ENCODE data around the gene ZNF697. TPM values are rescaled to one million over a fixed set of nuclear protein-coding genes. Genes with fewer than 3 reads are reported as not detected.

The ZNF697 gene
- total RNA-seq, 2 donors from 2014 or later: 4.9 to 8.6 TPM

DNA sequence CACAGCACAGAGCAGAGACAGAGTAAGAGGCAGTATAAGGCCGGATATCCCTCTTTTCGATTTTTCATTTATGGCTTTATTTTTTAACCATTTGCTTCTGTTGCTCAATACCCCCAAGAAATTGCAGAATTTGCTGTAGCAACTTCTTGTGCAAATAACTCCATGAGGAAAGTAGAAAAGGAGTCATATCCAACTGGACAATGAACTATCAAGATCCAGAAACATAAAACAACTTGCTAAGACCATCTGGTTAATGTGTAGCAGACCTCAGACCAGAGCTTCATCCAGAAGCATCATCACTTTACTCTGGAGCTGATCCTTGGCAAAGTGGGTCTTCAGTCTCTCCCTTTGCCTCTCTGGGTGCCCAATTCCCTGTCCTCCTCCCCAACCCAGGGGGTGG lies 45.9 kb downstream of the ZNF697 start:
- H3K4me1 ChIP-seq: no peaks in the 10 kb centered on the region
- H3K36me3 ChIP-seq (replicated peaks in 1 of 2; ENCODE audit: insufficient read depth in 1 of 2, low read depth in 2 of 2): no peaks in the 10 kb centered on the region
- ATAC-seq (no peak), DNase-seq (no peak)
- 60 to 80% methylated on average over 2 of the region's 2 CpGs for WGBS, 2 donors
- TF ChIP-seq, protein P1, sequence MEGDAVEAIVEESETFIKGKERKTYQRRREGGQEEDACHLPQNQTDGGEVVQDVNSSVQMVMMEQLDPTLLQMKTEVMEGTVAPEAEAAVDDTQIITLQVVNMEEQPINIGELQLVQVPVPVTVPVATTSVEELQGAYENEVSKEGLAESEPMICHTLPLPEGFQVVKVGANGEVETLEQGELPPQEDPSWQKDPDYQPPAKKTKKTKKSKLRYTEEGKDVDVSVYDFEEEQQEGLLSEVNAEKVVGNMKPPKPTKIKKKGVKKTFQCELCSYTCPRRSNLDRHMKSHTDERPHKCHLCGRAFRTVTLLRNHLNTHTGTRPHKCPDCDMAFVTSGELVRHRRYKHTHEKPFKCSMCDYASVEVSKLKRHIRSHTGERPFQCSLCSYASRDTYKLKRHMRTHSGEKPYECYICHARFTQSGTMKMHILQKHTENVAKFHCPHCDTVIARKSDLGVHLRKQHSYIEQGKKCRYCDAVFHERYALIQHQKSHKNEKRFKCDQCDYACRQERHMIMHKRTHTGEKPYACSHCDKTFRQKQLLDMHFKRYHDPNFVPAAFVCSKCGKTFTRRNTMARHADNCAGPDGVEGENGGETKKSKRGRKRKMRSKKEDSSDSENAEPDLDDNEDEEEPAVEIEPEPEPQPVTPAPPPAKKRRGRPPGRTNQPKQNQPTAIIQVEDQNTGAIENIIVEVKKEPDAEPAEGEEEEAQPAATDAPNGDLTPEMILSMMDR (IDR thresholded peaks at IDR 0.05): no peak
- TF ChIP-seq POLR2A (IDR thresholded peaks at IDR 0.05): no peak
- H3K4me3 ChIP-seq: no peak overlapping the region
- H3K27me3 ChIP-seq: no peaks in the 10 kb centered on the region
- no peaks in the 10 kb centered on the region for H3K9me3 ChIP-seq
- intact Hi-C loops (cut with DNase I): no loop called here
- no peak overlapping the region for H3K27ac ChIP-seq

DNA sequence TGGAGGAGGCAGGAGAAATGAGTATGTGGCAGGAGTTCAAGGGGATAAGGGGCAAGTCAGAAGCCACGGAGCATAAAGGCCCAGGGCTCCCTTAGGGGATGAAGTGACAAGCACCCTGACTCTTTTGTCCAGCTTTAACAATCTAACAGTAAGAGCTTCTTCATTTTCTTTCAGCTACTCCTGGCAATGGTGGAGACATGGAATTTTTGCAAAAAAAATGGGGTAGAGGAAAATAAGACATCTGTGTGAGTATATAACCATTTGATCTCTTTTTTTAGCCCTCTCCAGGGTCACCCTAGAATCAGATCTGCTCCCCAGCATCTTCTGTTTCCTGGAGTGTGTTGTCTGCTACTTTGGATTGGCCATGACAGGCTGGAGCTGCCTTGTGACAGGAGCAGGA lies 47.1 kb downstream of the ZNF697 start:
- no peaks in the 10 kb centered on the region for H3K9me3 ChIP-seq
- no peaks in the 10 kb centered on the region for H3K4me1 ChIP-seq
- no peak for ATAC-seq
- H3K36me3 ChIP-seq (replicated peaks in 1 of 2; ENCODE audit: insufficient read depth in 1 of 2, low read depth in 2 of 2): no peaks in the 10 kb centered on the region
- TF ChIP-seq, protein P1 (IDR thresholded peaks at IDR 0.05): no peak
- no peak for TF ChIP-seq POLR2A (IDR thresholded peaks at IDR 0.05)
- intact Hi-C loops (cut with DNase I): no loop called here
- H3K4me3 ChIP-seq: no peak overlapping the region
- 81 to 83% methylated on average over 1 of the region's 1 CpG for WGBS, 2 donors
- no peak for DNase-seq
- H3K27ac ChIP-seq: no peak overlapping the region
- H3K27me3 ChIP-seq: no peaks in the 10 kb centered on the region

DNA sequence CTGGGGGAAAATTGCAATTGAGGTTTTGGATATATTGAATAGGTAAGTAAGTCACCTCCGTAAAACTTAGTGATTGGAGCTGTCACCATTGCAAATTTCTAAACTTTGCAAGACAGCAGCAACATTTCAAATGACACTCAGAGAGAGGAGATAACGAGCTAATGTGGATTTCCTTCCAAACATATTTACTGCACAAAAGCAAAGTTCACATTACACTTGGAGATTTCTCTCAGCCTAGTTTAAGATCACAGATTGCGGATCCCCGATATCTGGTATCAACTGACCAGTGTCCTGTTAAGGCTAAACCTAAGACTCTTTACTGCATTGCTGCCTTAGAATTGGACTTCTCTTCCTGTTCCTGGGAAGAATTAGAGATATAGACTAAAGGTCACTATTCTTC lies 47.5 kb downstream of the ZNF697 start:
- Histone ChIP-seq H3K4me3 (no peak overlapping the region), H3K4me1 (no peaks in the 10 kb centered on the region), H3K9me3 (no peaks in the 10 kb centered on the region), H3K27me3 (no peaks in the 10 kb centered on the region), H3K36me3 (replicated peaks in 1 of 2; ENCODE audit: insufficient read depth in 1 of 2, low read depth in 2 of 2) (no peaks in the 10 kb centered on the region), H3K27ac (no peak overlapping the region)
- intact Hi-C loops (cut with DNase I): no loop called here
- no peak for DNase-seq
- no peak for ATAC-seq
- TF ChIP-seq, protein P1 (IDR thresholded peaks at IDR 0.05): no peak
- no peak for TF ChIP-seq POLR2A (IDR thresholded peaks at IDR 0.05)
- WGBS, 2 donors: 89 to 90% methylated on average over 4 of the region's 4 CpGs

DNA sequence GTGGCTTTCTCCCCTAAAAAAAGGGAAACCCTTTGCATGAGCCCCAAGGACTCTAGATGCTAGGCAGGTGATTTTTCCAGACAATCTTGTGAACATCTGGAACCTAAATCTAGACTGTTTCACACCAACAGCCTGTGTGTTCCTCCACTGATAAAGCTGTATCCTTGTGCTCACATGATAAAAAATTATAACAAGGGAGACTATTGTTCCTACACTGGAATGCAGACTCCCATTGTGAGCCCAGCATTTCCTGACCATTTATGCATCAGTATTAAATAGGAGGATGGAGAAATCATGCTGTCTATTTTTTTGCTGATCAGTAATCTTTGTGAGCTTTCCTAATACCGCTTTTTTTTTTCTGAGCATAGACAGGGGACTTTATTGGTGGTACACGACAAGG lies 52.5 kb downstream of the ZNF697 start:
- DNase-seq (no peak), ATAC-seq (no peak)
- WGBS, 2 donors: 83 to 89% methylated on average over 2 of the region's 2 CpGs
- no peaks in the 10 kb centered on the region for H3K4me1 ChIP-seq
- TF ChIP-seq POLR2A (IDR thresholded peaks at IDR 0.05): no peak
- TF ChIP-seq, protein P1 (IDR thresholded peaks at IDR 0.05): no peak
- no peaks in the 10 kb centered on the region for H3K9me3 ChIP-seq
- no peaks in the 10 kb centered on the region for H3K36me3 ChIP-seq (replicated peaks in 1 of 2; ENCODE audit: insufficient read depth in 1 of 2, low read depth in 2 of 2)
- no peak overlapping the region for H3K4me3 ChIP-seq
- no peaks in the 10 kb centered on the region for H3K27me3 ChIP-seq
- H3K27ac ChIP-seq: no peak overlapping the region
- intact Hi-C loops (cut with DNase I): no loop called here

DNA sequence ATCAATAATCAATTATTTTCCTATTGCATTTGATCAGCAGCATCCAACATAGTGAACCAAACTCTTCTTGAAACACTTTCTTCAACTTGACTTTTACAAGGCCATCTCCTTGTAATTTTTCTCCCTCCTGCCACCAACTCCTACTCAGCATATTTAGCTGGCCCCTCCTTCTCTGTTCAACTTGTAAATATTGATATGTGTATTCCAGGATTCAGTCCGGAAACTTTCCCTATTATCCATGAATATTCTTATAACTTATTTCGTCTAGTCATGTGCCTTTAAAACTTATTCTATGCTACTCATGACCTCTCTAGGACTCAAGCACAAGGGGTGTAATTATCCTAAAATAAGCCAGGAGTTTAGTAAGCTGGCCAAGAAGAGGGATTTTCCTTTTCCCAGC lies 52.9 kb downstream of the ZNF697 start:
- no peaks in the 10 kb centered on the region for H3K4me1 ChIP-seq
- no peaks in the 10 kb centered on the region for H3K36me3 ChIP-seq (replicated peaks in 1 of 2; ENCODE audit: insufficient read depth in 1 of 2, low read depth in 2 of 2)
- H3K27me3 ChIP-seq: no peaks in the 10 kb centered on the region
- intact Hi-C loops (cut with DNase I): no loop called here
- 51 to 64% methylated on average over 2 of the region's 2 CpGs for WGBS, 2 donors
- H3K27ac ChIP-seq: no peak overlapping the region
- no peak for TF ChIP-seq POLR2A (IDR thresholded peaks at IDR 0.05)
- TF ChIP-seq, protein P1 (IDR thresholded peaks at IDR 0.05): no peak
- H3K9me3 ChIP-seq: no peaks in the 10 kb centered on the region
- no peak overlapping the region for H3K4me3 ChIP-seq
- ATAC-seq (no peak), DNase-seq (no peak)
